KOPT-K1 (cell line): ENCODE results near the gene MBOAT7.
"Not testable (repeated sequence)": the region's sequence is repeated elsewhere in the genome, so short reads cannot be mapped to it uniquely, and the experiment has no call there.

Experiments used
- H3K27ac ChIP-seq: fragments of 200-600 bp; sonication (generic); 2 replicates; pipeline ENCODE4 v1.5.1; 2016; ENCODE audit warnings: antibody characterized with exemption, mild to moderate bottlenecking, low read depth, low read length; ENCODE audit not compliant: poor library complexity, severe bottlenecking
- H3K36me3 ChIP-seq: fragments of 200-600 bp; sonication (generic); 2 replicates; pipeline ENCODE4 v1.5.1; 2017; ENCODE audit warnings: antibody characterized with exemption, mild to moderate bottlenecking, low read length, moderate library complexity; ENCODE audit not compliant: insufficient read depth
- H3K9me3 ChIP-seq: fragments of 200-600 bp; sonication (generic); 2 replicates; pipeline ENCODE4 v1.5.1; 2017; ENCODE audit warnings: antibody characterized with exemption, low read length, mild to moderate bottlenecking; ENCODE audit not compliant: insufficient read depth, poor library complexity, severe bottlenecking

Gene MBOAT7

DNA sequence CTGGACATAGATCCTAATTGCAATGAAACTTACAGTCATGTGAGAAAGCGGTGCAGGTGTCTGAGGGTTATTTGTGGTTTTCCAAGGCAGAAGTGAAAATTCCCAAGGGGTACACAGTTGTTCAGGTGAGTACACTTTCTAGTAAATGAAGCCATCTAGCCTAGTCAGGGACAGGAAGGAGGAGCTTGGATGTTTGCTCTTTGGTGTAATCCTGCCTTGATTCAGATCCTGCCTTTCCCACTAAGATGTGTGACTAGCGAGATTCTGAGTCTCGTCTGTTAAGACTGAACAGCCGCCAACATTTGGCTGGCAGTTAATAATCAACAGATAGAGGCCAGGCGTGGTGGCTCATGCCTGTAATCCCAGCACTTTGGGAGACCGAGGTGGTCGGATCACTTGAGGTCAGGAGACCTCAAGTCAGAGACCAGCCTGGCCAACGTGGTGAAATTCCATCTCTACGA lies 13.8 kb upstream of the MBOAT7 start:
- Histone ChIP-seq H3K36me3 (peaks cover 72% of the 10 kb centered on the region), H3K27ac (no peak overlapping the region), H3K9me3 (no peaks in the 10 kb centered on the region)

GRCh38 chr19:54201980-54202379 lies 12.6 kb upstream of the MBOAT7 start:
- Histone ChIP-seq H3K9me3 (no peaks in the 10 kb centered on the region), H3K36me3 (peaks cover 60% of the 10 kb centered on the region), H3K27ac (peak overlapping the region; percentile 80)

- Histone ChIP-seq H3K9me3 (no peaks in the 10 kb centered on the region), H3K36me3 (peaks cover 52% of the 10 kb centered on the region), H3K27ac (peak overlapping the region; percentile 80)
Measured at GRCh38 chr19:54201172-54201701, 11.9 kb upstream of the MBOAT7 start.

- no peak overlapping the region for H3K27ac ChIP-seq
- H3K9me3 ChIP-seq, result no peaks in the 10 kb centered on the region
- H3K36me3 ChIP-seq, result peaks cover 46% of the 10 kb centered on the region
Measured at GRCh38 chr19:54199401-54199800, 10.0 kb upstream of the MBOAT7 start.

GRCh38 chr19:54197121-54197520 lies 7.7 kb upstream of the MBOAT7 start:
- no peak overlapping the region for H3K27ac ChIP-seq
- peaks cover 36% of the 10 kb centered on the region for H3K36me3 ChIP-seq

GRCh38 chr19:54196536-54196935 lies 7.2 kb upstream of the MBOAT7 start:
- H3K36me3 ChIP-seq, result peaks cover 31% of the 10 kb centered on the region

More at GRCh38 chr19:54197121-54197520, 7.7 kb upstream of the MBOAT7 start:
- H3K9me3 ChIP-seq, result no peaks in the 10 kb centered on the region

DNA sequence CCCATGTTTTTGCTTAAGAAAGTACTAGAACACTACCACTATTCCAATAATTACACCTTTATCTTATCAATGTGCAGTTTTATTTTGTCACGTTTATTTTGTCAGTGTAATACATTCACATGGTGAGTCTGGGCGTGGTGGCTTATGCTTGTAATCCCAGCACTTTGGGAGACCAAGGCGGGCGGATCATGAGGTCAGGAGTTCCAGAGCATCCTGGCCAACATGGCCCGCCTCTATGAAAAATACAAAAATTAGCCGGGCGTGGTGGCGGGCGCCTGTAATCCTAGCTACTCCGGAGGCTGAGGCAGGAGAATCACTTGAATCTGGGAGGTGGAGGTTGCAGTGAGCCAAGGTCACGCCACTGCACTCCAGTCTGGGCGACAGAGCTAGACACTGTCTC lies 5.1 kb upstream of the MBOAT7 start:
- not testable (repeated sequence) for H3K27ac ChIP-seq
- peaks cover 25% of the 10 kb centered on the region for H3K36me3 ChIP-seq

More at GRCh38 chr19:54196536-54196935, 7.2 kb upstream of the MBOAT7 start:
- no peaks in the 10 kb centered on the region for H3K9me3 ChIP-seq
- no peak overlapping the region for H3K27ac ChIP-seq

GRCh38 chr19:54193011-54193410 lies 3.6 kb upstream of the MBOAT7 start:
- Histone ChIP-seq H3K27ac (no peak overlapping the region), H3K36me3 (peaks cover 25% of the 10 kb centered on the region)

More for the DNA sequence above, 5.1 kb upstream of the MBOAT7 start:
- H3K9me3 ChIP-seq, result not testable (repeated sequence)

DNA sequence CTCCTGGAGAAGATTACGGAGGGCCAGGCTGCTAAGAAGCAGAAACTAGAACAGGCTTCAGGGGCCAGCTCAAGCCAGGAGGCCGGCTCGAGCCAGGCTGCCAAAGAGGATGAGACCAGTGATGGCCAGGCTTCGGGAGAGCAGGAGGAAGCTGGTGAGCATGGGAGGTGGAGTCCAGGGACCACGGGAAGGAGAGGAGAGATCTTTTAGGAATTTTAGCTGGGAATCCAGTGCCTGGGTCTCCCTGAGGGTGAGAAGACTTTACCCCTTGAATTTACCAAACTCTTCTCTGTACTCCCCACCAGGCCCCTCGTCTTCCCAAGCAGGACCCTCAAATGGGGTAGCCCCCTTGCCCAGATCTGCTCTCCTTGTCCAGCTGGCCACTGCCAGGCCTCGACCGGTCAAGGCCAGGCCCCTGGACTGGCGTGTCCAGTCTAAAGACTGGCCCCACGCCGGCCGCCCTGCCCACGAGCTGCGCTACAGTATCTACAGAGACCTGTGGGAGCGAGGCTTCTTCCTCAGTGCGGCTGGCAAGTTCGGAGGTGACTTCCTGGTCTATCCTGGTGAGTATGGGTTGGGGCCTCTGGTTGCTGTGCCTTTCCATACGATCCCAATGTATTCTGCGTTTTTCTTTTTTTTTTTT lies 2.6 kb upstream of the MBOAT7 start:
- peaks cover 28% of the 10 kb centered on the region for H3K36me3 ChIP-seq
- no peaks in the 10 kb centered on the region for H3K9me3 ChIP-seq
- peak overlapping the region; percentile 86 for H3K27ac ChIP-seq

More at GRCh38 chr19:54193011-54193410, 3.6 kb upstream of the MBOAT7 start:
- H3K9me3 ChIP-seq, result no peaks in the 10 kb centered on the region

DNA sequence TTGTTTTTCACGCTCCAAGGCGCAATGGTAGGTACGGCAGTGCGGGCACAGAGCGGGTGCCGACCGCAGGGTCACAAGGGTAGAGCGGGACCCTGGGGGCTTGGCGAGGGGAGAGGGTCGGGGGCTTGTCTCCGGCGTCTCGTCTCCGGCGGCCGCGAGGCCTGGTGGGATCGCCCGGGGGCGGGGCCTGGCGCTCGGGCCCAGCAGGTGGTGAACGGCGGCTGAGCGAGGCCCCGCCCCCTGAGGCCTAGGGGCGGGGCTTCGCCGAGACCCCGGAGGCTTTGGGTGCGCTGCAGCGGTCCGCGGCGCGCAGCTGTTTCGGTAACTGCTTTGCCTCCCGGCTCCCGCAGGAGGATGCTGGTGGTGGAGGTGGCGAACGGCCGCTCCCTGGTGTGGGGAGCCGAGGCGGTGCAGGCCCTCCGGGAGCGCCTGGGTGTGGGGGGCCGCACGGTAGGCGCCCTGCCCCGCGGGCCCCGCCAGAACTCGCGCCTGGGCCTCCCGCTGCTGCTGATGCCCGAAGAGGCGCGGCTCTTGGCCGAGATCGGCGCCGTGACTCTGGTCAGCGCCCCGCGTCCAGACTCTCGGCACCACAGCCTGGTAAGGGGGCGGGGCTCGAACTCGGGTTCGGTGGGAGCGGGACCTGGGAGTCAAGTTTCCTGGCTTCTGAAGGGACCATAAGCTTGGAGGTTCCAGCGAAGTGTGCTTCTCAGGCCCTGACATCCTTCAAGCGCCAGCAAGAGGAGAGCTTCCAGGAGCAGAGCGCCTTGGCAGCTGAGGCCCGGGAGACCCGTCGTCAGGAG lies 1.8 kb upstream of the MBOAT7 start, which contains the start of gene TSEN34:
TSEN34 (plus strand) TSS at position 298 of the 800 bp plus-strand sequence; CDS start at position 355, 57 bp downstream.
- Histone ChIP-seq H3K9me3 (no peaks in the 10 kb centered on the region), H3K36me3 (peaks cover 36% of the 10 kb centered on the region), H3K27ac (peak within 1 kb of the TSS; percentile 86)

GRCh38 chr19:54190503-54191010 lies 1.2 kb upstream of the MBOAT7 start:
- H3K36me3 ChIP-seq, result peaks cover 37% of the 10 kb centered on the region
- H3K27ac ChIP-seq, result peak overlapping the region; percentile 86
- H3K9me3 ChIP-seq, result no peaks in the 10 kb centered on the region

GRCh38 chr19:54189735-54190502 lies 539 bp upstream of the MBOAT7 start:
- peaks cover 30% of the 10 kb centered on the region for H3K36me3 ChIP-seq
- H3K27ac ChIP-seq, result peak overlapping the region; percentile 86
- H3K9me3 ChIP-seq, result no peaks in the 10 kb centered on the region

DNA sequence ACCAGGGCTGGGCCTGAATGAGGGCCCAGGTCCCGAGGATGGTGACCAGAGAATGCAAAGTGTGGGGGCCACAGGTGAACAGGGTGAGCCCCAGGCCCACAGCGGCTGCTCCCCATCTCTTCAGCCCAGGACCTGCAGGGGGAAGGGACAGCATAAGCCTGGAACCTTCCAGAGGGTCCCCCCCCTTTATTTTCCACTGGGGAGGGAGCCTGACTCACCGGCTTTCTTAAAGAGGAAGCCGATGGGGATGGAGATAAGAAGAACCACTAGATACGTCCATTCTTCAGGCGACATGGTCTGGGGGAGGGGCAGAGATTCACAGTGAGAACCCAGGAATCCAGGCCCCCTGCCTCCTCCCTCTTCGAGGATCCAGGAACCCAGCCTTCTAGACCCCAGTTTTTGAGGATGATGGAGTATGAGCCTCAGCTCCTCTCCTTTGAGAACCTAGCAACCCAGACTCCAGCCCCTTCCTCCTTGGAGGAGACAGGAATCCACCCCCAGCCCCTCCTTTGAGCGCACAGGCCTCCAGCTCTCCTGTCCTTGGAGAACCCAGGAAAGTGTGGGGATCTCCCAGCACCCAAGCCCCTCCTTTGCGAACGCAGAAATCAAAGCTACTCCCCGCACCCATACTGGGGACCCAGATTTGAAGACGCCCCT lies 1.0 kb downstream of the MBOAT7 start:
- Histone ChIP-seq H3K9me3 (no peaks in the 10 kb centered on the region), H3K36me3 (peaks cover 27% of the 10 kb centered on the region), H3K27ac (peak overlapping the region; percentile 86)

- Histone ChIP-seq H3K27ac (no peak overlapping the region), H3K36me3 (peaks cover 26% of the 10 kb centered on the region; the same call in 1 of the 2 replicates), H3K9me3 (no peaks in the 10 kb centered on the region)
Measured at GRCh38 chr19:54186934-54187381, 2.4 kb downstream of the MBOAT7 start.
